ENCODE results near the gene NCKAP1. TPM values are rescaled to one million over a fixed set of nuclear protein-coding genes. Genes with fewer than 3 reads are reported as not detected.

NCKAP1 gene
- total RNA-seq, 1 experiment from 2014 or later: 115 TPM

DNA sequence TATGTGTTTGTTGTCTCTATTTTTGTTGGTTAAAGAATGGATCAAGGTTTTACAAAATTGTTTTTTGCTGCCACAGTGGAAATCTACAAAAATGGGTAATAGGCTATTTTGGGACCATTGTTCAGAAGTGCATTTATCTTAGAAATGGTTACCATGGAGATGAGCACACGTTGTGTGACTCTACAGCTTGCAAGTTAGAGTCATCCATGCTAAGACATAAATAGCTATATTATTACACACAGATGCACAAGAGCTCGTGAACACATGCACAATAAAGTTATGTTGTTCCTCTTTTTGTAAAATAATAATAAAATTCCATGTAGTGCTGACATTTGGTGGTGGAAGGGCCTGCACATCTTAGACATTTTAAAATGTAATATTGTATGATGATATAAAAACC, 24.8 kb upstream of the NCKAP1 start:
- no peak overlapping the region for H3K4me2 ChIP-seq (ENCODE audit: low read length)
- CTCF ChIA-PET: no interaction called here
- no peak for TF ChIP-seq YY1 (IDR thresholded peaks at IDR 0.05; ENCODE audit: extremely low read depth, insufficient replicate concordance, low read depth, low read length)
- no peak for TF ChIP-seq SIN3A (IDR thresholded peaks at IDR 0.05; ENCODE audit: low read depth)
- TF ChIP-seq, protein P1, sequence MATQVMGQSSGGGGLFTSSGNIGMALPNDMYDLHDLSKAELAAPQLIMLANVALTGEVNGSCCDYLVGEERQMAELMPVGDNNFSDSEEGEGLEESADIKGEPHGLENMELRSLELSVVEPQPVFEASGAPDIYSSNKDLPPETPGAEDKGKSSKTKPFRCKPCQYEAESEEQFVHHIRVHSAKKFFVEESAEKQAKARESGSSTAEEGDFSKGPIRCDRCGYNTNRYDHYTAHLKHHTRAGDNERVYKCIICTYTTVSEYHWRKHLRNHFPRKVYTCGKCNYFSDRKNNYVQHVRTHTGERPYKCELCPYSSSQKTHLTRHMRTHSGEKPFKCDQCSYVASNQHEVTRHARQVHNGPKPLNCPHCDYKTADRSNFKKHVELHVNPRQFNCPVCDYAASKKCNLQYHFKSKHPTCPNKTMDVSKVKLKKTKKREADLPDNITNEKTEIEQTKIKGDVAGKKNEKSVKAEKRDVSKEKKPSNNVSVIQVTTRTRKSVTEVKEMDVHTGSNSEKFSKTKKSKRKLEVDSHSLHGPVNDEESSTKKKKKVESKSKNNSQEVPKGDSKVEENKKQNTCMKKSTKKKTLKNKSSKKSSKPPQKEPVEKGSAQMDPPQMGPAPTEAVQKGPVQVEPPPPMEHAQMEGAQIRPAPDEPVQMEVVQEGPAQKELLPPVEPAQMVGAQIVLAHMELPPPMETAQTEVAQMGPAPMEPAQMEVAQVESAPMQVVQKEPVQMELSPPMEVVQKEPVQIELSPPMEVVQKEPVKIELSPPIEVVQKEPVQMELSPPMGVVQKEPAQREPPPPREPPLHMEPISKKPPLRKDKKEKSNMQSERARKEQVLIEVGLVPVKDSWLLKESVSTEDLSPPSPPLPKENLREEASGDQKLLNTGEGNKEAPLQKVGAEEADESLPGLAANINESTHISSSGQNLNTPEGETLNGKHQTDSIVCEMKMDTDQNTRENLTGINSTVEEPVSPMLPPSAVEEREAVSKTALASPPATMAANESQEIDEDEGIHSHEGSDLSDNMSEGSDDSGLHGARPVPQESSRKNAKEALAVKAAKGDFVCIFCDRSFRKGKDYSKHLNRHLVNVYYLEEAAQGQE (IDR thresholded peaks at IDR 0.05; ENCODE audit: low read depth): no peak
- no peak for TF ChIP-seq EZH2 (IDR thresholded peaks at IDR 0.05)
- no peak for TF ChIP-seq CBX3 (IDR thresholded peaks at IDR 0.05; ENCODE audit: low read depth)
- TF ChIP-seq RAD21 (IDR thresholded peaks at IDR 0.05; ENCODE audit: low read depth): no peak
- TF ChIP-seq, protein P2, sequence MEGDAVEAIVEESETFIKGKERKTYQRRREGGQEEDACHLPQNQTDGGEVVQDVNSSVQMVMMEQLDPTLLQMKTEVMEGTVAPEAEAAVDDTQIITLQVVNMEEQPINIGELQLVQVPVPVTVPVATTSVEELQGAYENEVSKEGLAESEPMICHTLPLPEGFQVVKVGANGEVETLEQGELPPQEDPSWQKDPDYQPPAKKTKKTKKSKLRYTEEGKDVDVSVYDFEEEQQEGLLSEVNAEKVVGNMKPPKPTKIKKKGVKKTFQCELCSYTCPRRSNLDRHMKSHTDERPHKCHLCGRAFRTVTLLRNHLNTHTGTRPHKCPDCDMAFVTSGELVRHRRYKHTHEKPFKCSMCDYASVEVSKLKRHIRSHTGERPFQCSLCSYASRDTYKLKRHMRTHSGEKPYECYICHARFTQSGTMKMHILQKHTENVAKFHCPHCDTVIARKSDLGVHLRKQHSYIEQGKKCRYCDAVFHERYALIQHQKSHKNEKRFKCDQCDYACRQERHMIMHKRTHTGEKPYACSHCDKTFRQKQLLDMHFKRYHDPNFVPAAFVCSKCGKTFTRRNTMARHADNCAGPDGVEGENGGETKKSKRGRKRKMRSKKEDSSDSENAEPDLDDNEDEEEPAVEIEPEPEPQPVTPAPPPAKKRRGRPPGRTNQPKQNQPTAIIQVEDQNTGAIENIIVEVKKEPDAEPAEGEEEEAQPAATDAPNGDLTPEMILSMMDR (IDR thresholded peaks at IDR 0.05 in 2 of 3, conservative IDR thresholded peaks at IDR 0.05 in 1 of 3; ENCODE audit: borderline replicate concordance in 1 of 3, insufficient read depth in 1 of 3, low read depth in 2 of 3, low read length in 2 of 3): no peak
- TF ChIP-seq, protein P3, sequence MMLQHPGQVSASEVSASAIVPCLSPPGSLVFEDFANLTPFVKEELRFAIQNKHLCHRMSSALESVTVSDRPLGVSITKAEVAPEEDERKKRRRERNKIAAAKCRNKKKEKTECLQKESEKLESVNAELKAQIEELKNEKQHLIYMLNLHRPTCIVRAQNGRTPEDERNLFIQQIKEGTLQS (IDR thresholded peaks at IDR 0.05): no peak
- no peak for TF ChIP-seq POLR2AphosphoS5 (IDR thresholded peaks at IDR 0.05; ENCODE audit: low read depth, low read length)
- TF ChIP-seq EGR1 (IDR thresholded peaks at IDR 0.05; ENCODE audit: low read depth): no peak
- no peak for TF ChIP-seq SRF (IDR thresholded peaks at IDR 0.05; ENCODE audit: low read depth)
- no peak for TF ChIP-seq JUND (IDR thresholded peaks at IDR 0.05)
- TF ChIP-seq, protein P4, sequence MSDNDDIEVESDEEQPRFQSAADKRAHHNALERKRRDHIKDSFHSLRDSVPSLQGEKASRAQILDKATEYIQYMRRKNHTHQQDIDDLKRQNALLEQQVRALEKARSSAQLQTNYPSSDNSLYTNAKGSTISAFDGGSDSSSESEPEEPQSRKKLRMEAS (IDR thresholded peaks at IDR 0.05): no peak
- TF ChIP-seq POLR2A (IDR thresholded peaks at IDR 0.05; ENCODE audit: borderline replicate concordance, extremely low read depth, insufficient read depth, insufficient read length): no peak
- no peak for TF ChIP-seq CEBPB (IDR thresholded peaks at IDR 0.05; ENCODE audit: low read depth)
- no peak for TF ChIP-seq TCF7L2 (IDR thresholded peaks at IDR 0.05; ENCODE audit: borderline replicate concordance, extremely low read depth, insufficient read depth, insufficient read length)
- no peak for TF ChIP-seq EZH2phosphoT487 (IDR thresholded peaks at IDR 0.05; ENCODE audit: borderline replicate concordance)
- no peak for TF ChIP-seq ZFX (IDR thresholded peaks at IDR 0.05)
- TF ChIP-seq SP1 (IDR thresholded peaks at IDR 0.05; ENCODE audit: low read depth): no peak
- TF ChIP-seq, protein P5, sequence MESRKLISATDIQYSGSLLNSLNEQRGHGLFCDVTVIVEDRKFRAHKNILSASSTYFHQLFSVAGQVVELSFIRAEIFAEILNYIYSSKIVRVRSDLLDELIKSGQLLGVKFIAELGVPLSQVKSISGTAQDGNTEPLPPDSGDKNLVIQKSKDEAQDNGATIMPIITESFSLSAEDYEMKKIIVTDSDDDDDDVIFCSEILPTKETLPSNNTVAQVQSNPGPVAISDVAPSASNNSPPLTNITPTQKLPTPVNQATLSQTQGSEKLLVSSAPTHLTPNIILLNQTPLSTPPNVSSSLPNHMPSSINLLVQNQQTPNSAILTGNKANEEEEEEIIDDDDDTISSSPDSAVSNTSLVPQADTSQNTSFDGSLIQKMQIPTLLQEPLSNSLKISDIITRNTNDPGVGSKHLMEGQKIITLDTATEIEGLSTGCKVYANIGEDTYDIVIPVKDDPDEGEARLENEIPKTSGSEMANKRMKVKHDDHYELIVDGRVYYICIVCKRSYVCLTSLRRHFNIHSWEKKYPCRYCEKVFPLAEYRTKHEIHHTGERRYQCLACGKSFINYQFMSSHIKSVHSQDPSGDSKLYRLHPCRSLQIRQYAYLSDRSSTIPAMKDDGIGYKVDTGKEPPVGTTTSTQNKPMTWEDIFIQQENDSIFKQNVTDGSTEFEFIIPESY (IDR thresholded peaks at IDR 0.05; ENCODE audit: extremely low read depth, insufficient replicate concordance, low read length): no peak
- no peak overlapping the region for H2AFZ ChIP-seq (ENCODE audit: low read depth, low read length, poor library complexity, severe bottlenecking)
- DNase-seq (ENCODE audit: low read depth, low spot score): no peak
- POLR2A ChIA-PET: no interaction called here
- BruUV-seq (replicated peaks): no TSS peak
- no peak overlapping the region for H3K9ac ChIP-seq (ENCODE audit: low read length)
- RAD21 ChIA-PET (ENCODE audit: low non-redundant PET in 1 of 2, low total read pairs in 2 of 2, uncharacterized antibody in 2 of 2, unreplicated experiment in 2 of 2): no interaction called here
- no peak for ATAC-seq
- no peak overlapping the region for H3K27ac ChIP-seq (ENCODE audit: low read depth, low read length)
- no peaks in the 10 kb centered on the region for H3K27me3 ChIP-seq (ENCODE audit: insufficient read depth, low read length)
- H3K4me1 ChIP-seq (ENCODE audit: control insufficient read depth in 1 of 2, insufficient read depth in 2 of 2, low read length in 2 of 2): peaks cover 0 to 10% of the 10 kb centered on the region in 2 experiments; a peak in 2 of 4 replicates
- no peaks in the 10 kb centered on the region for H3K79me2 ChIP-seq (ENCODE audit: insufficient read depth, low read length)
- intact Hi-C loops (cut with micrococcal nuclease): no loop called here
- H3K36me3 ChIP-seq (ENCODE audit: control insufficient read depth in 1 of 2, insufficient read depth in 2 of 2, low read length in 2 of 2): no peaks in the 10 kb centered on the region
- no peaks in the 10 kb centered on the region for H3K9me3 ChIP-seq (ENCODE audit: control insufficient read depth in 1 of 2, insufficient read depth in 1 of 2, low read depth in 1 of 2, low read length in 2 of 2)
- H3K9me2 ChIP-seq (ENCODE audit: insufficient read depth): no peaks in the 10 kb centered on the region; the same call in 1 of the 2 replicates
- no peak overlapping the region for H3K4me3 ChIP-seq (replicated peaks in 1 of 2; ENCODE audit: low read depth in 1 of 2, low read length in 2 of 2)
- H4K20me1 ChIP-seq (ENCODE audit: insufficient read depth): no peaks in the 10 kb centered on the region
